Keratinocyte (primary cell): ENCODE data around the gene GPN1. TPM values are rescaled to one million over a fixed set of nuclear protein-coding genes. Genes with fewer than 3 reads are reported as not detected.
"Not testable (repeated sequence)": the region's sequence is repeated elsewhere in the genome, so short reads cannot be mapped to it uniquely, and the experiment has no call there.

Source experiments
- DNase-seq: peaks from one replicate; pipeline ENCODE4 v3.0.0-alpha.2; 2011; ENCODE audit warnings: low read depth, missing footprints, low spot score
- FAIRE-seq: peaks from 2 replicates; lab custom pipeline; 2011; peaks lifted over from hg19 to GRCh38; lab: Jason Lieb, UNC
- H2AFZ ChIP-seq: 2 replicates; pipeline ENCODE4 v1.6.0; 2012; ENCODE audit warnings: low read length, control low read depth, inconsistent platforms; ENCODE audit not compliant: control insufficient read depth
- H3K27ac ChIP-seq: 2 replicates; pipeline ENCODE4 v1.5.1; 2011; ENCODE audit warnings: low read length; ENCODE audit not compliant: control insufficient read depth, insufficient read depth
- H3K27me3 ChIP-seq: 3 replicates; pipeline ENCODE4 v1.6.0; 2011; ENCODE audit warnings: low read length; ENCODE audit not compliant: control insufficient read depth, insufficient read depth; ENCODE audit errors: extremely low read depth
- H3K36me3 ChIP-seq, 2 experiments: 2 replicates in 1 of 2; 3 replicates in 1 of 2; pipeline ENCODE4 v1.5.1; 2011; ENCODE audit warnings: low read length in 2 of 2, mild to moderate bottlenecking in 1 of 2; ENCODE audit not compliant: control insufficient read depth in 2 of 2, insufficient read depth in 2 of 2; ENCODE audit errors: extremely low read depth in 1 of 2
- H3K4me1 ChIP-seq: 3 replicates; pipeline ENCODE4 v1.5.1; 2011; ENCODE audit warnings: low read length; ENCODE audit not compliant: control insufficient read depth, insufficient read depth; ENCODE audit errors: extremely low read depth
- H3K4me2 ChIP-seq: 3 replicates; pipeline ENCODE4 v1.6.0; 2011; ENCODE audit warnings: low read depth, low read length; ENCODE audit not compliant: control insufficient read depth, insufficient read depth; ENCODE audit errors: extremely low read depth
- H3K4me3 ChIP-seq, 3 experiments: fragments of 200-600 bp in 1 of 3; sonication (generic) in 1 of 3; 2 replicates in 2 of 3; 3 replicates in 1 of 3; pipeline ENCODE4 v1.5.1; 2011 to 2016; ENCODE audit warnings: low read length in 3 of 3, mild to moderate bottlenecking in 3 of 3, control low read depth in 2 of 3, inconsistent platforms in 1 of 3, low read depth in 1 of 3, mixed read lengths in 1 of 3, mixed run types in 1 of 3, moderate library complexity in 1 of 3; ENCODE audit not compliant: control insufficient read depth in 2 of 3, insufficient read depth in 2 of 3; ENCODE audit errors: extremely low read depth in 1 of 3
- H3K79me2 ChIP-seq: 2 replicates; pipeline ENCODE4 v1.6.0; 2012; ENCODE audit warnings: low read length; ENCODE audit not compliant: control insufficient read depth, insufficient read depth
- H3K9ac ChIP-seq: 3 replicates; pipeline ENCODE4 v1.6.0; 2011; ENCODE audit warnings: low read length; ENCODE audit not compliant: control insufficient read depth, insufficient read depth; ENCODE audit errors: extremely low read depth
- H3K9me1 ChIP-seq: 3 replicates; pipeline ENCODE4 v1.6.0; 2011; ENCODE audit warnings: low read length; ENCODE audit not compliant: control insufficient read depth, insufficient read depth; ENCODE audit errors: extremely low read depth
- H3K9me3 ChIP-seq: 2 replicates; pipeline ENCODE4 v1.5.1; 2012; ENCODE audit warnings: low read depth, low read length; ENCODE audit not compliant: control insufficient read depth
- H4K20me1 ChIP-seq: 3 replicates; pipeline ENCODE4 v1.6.0; 2011; ENCODE audit warnings: low read length; ENCODE audit not compliant: control insufficient read depth, insufficient read depth; ENCODE audit errors: extremely low read depth
- EZH2 ChIP-seq: IDR thresholded peaks from one replicate; pipeline ENCODE4 v1.6.1; 2012; ENCODE audit warnings: inconsistent platforms, mild to moderate bottlenecking, low read length, moderate library complexity
- dilution Hi-C: fragments of 300-500 bp; cut with MboI; formaldehyde crosslinking; loops from one replicate; pipeline ENCODE4 v1.7.0; 2020; ENCODE audit warnings: low sequenced_read_pairs; ENCODE audit not compliant: extremely low pct_ligation_motif_present
- polyA plus RNA-seq, 5 experiments: library from polyadenylated mRNA; depleted of rRNA in 3 of 5; stranded (reverse) in 3 of 5; stranded (forward) in 1 of 5; unstranded in 1 of 5; fragments of >200 nt; gene quantifications; 1 replicate in 1 of 5; 2 replicates in 3 of 5; 3 replicates in 1 of 5; pipeline versions ENCODE4 v1.2.1 to v1.2.3, GENCODE V29; 2011 to 2012; ENCODE audit warnings: missing spikeins in 2 of 5, low read depth in 1 of 5, low replicate concordance in 1 of 5
- TF ChIP-seq, protein P1 (sequence below), 3 experiments: IDR thresholded peaks in 1 of 3; conservative IDR thresholded peaks in 1 of 3; optimal IDR thresholded peaks in 1 of 3; 2 replicates in 2 of 3; 3 replicates in 1 of 3; pipeline versions ENCODE3 to v1.5.1; 2011; ENCODE audit warnings: low read length in 3 of 3, mild to moderate bottlenecking in 3 of 3, moderate library complexity in 2 of 3, control low read depth in 1 of 3, inconsistent platforms in 1 of 3; ENCODE audit not compliant: insufficient read depth in 2 of 3; ENCODE audit errors: extremely low read depth in 1 of 3

Gene GPN1
- polyA plus RNA-seq, 1 donor (not counting 4 experiments of a cell fraction or from before 2014, with no cell fraction given): 103 TPM

- DNase-seq (no peak), FAIRE-seq (no peak)
- H4K20me1 ChIP-seq: no peaks in the 10 kb centered on the region
- H2AFZ ChIP-seq: no peak overlapping the region
- TF ChIP-seq EZH2: no peak
- TF ChIP-seq, protein P1, sequence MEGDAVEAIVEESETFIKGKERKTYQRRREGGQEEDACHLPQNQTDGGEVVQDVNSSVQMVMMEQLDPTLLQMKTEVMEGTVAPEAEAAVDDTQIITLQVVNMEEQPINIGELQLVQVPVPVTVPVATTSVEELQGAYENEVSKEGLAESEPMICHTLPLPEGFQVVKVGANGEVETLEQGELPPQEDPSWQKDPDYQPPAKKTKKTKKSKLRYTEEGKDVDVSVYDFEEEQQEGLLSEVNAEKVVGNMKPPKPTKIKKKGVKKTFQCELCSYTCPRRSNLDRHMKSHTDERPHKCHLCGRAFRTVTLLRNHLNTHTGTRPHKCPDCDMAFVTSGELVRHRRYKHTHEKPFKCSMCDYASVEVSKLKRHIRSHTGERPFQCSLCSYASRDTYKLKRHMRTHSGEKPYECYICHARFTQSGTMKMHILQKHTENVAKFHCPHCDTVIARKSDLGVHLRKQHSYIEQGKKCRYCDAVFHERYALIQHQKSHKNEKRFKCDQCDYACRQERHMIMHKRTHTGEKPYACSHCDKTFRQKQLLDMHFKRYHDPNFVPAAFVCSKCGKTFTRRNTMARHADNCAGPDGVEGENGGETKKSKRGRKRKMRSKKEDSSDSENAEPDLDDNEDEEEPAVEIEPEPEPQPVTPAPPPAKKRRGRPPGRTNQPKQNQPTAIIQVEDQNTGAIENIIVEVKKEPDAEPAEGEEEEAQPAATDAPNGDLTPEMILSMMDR (optimal IDR thresholded peaks at IDR 0.05 in 1 of 3, IDR thresholded peaks at IDR 0.05 in 1 of 3, conservative IDR thresholded peaks at IDR 0.05 in 1 of 3; ENCODE audit: extremely low read depth in 1 of 3, insufficient read depth in 2 of 3, low read length in 3 of 3): peak; percentile 87 to 97 (median 93)
- no peaks in the 10 kb centered on the region for H3K9me3 ChIP-seq
- H3K4me2 ChIP-seq: peak overlapping the region; percentile 3
- H3K9ac ChIP-seq: peak overlapping the region; percentile 54
- peak overlapping the region; percentile 82 for H3K27ac ChIP-seq
- H3K36me3 ChIP-seq: peaks cover 6 to 15% of the 10 kb centered on the region in 2 experiments
- no peak overlapping the region for H3K4me3 ChIP-seq
- no peaks in the 10 kb centered on the region for H3K27me3 ChIP-seq
- H3K9me1 ChIP-seq: peaks cover 4% of the 10 kb centered on the region
- dilution Hi-C loops: no loop called here
- peaks cover 49% of the 10 kb centered on the region for H3K4me1 ChIP-seq
- no peaks in the 10 kb centered on the region for H3K79me2 ChIP-seq
Observed at GRCh38 chr2:27683390-27684071, 54.7 kb downstream of the GPN1 start.

DNA sequence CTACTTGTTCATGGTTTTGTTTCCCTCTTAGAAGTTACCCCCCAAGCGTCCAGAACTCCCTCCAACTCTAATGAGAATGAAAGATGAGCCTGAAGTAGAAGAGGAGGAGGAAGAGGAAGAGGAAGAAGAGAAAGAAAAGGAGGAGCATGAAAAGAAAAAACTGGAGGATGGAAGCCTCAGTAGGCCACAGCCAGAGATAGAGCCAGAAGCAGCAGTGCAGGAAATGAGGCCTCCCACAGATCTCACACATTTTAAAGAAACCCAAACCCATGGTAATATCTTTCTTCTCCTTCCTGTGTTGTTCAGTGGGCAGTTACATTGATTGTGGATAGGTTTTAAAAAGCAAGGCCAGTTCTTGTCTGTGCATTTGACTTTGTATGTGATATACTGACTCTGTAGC, 56.2 kb downstream of the GPN1 start:
- H3K27ac ChIP-seq, H3K9ac ChIP-seq, H4K20me1 ChIP-seq, H3K4me2 ChIP-seq, H3K27me3 ChIP-seq, DNase-seq, H3K9me3 ChIP-seq, H3K79me2 ChIP-seq, H2AFZ ChIP-seq, H3K9me1 ChIP-seq, FAIRE-seq, H3K4me3 ChIP-seq, dilution Hi-C loops: not testable (repeated sequence)
- H3K4me1 ChIP-seq: peaks cover 62% of the 10 kb centered on the region
- peaks cover 6 to 12% of the 10 kb centered on the region in 2 experiments for H3K36me3 ChIP-seq
